GM19023 (cell line): ENCODE measurements around the gene MICAL2.

Source experiments
- ATAC-seq: cut with Tn5 transposase; IDR thresholded peaks from one replicate; pipeline ENCODE4 v1.9.1; 2021; ENCODE audit warnings: mild to moderate bottlenecking, moderate library complexity; ENCODE audit not compliant: unreplicated experiment

MICAL2 gene

DNA sequence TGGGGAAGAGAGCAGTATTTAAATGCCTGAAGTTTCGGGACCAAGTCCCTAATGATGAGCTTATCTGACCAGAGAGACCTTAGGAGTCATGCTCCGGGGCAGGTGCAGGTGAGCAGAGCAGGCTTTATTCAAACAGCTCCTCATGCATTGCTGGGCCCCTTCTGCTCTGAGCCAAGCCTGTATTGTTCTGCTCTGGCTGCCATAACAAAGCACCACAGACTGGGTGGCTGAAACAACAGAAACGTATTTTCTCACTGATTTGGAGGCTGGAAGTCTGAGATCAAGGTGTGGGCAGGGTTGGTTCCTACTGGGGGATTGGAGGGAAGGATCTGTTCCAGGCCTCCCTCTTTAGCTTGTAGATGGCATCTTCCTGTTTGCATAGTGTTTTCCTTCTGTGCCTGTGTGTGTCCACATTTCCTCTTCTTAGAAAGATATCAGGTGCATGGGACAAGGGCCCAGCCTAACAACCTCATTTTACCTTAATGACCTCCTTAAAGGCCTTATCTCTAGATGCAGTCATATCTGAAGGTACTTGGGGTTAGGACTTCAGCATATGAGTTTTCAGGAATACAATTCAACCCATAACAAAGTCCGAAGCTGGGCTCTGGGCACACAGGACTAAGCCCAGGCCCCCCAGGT is 169.9 kb downstream of the MICAL2 start:
- no peak for ATAC-seq

- ATAC-seq = no peak
Measured at GRCh38 chr11:12280838-12281565, 170.6 kb downstream of the MICAL2 start.

DNA sequence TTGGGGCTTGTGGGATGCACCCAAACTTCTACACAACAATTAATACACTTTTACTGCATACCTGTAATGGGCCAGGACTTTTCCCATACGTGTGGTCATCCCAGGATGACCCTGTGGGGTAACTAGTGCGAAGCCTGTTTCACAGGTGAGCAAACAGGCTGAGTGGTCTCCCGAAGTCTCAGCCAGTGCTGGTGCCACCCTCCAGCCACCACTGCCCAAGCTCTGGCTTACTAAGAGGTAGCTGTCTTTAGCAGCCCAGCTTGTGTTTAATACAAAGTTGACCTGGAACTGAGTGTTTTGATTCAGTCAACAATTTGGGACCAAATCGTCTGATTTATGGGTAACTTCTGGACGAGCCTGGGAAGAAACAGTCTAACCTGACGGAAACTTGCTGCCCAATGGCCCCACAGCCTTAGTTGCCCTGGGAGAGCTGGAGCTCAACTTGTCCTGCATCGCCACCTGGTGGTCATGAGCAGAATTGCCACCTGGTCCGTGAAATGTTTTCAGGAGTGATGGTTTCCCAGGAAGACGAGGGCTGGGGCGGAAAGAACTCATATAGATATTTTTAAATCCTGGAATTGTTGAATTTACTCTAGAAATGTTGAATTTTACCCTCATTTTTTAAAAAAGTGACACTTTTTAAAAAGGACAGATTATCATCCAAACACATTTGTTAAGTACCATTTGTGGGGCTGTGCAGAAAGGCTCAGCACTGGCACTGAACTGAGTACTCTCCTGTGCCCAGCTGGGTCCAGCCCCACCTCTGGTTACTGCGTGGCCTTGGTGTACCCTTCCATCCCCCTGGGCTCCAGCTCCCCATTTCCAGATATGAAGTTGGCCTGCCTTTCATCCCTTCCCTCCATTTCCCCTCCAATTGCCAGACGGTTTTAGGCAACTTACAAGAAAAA is 171.4 kb downstream of the MICAL2 start:
- no peak for ATAC-seq

DNA sequence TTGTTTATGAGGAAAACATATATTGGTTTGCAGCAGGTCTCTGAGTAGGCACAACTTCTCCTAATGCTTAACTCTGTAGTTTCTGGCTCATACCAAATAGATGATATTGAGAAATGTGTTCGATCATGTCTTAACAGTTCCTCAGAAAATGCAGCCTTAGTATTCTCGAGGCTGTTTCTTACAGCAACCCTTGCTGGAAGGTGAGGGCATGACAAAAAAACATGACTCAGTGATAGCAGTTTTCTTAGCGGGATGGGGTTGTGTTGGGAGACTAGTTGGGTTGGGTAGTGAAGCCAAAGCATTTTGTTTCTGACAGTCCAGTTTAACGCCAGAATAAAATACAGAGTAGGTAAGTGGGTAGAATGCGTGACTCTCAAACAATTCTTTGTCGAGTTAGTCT is 172.3 kb downstream of the MICAL2 start:
- no peak for ATAC-seq

GRCh38 chr11:12284316-12285050 is 174.1 kb downstream of the MICAL2 start:
- ATAC-seq = no peak

- no peak for ATAC-seq
Measured at GRCh38 chr11:12285106-12285505, 174.7 kb downstream of the MICAL2 start.

DNA sequence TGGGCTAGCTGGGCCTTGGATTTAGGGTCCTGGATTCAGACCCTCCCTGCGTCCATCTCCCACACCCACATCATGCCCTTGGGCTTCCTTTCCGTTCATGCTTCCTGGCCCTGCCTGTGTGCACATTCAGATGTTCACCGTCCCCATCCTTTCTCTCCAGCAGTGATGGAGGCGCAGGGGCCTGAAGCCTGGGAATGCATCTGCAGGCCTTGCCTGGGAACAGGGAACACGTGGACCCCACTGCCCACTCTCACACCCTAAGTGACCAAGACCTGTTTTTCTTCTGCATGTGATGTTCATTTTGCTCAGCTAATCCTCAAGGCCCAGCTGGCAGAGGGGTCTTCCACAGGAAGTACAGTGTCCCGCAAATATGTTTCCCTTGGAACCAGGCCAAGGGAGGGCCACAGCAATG is 175.4 kb downstream of the MICAL2 start:
- no peak for ATAC-seq

DNA sequence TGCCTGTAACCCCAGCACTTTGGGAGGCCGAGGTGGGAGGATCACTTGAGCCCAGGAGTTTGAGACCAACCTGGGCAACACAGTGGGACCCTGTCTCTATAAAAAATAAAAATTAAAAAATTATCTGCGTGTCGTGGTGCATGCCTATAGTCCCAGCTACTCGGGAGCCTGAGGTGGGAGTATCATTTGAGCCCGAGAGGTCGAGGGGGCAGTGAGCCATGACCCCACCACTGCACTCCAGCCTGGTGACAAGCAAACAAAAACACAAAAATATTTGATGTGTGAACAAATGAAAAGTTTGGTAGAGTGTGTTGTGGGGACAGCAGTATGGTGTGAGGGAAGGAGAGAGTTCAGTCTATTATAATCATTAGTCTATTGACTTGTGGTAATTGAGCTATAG is 176.2 kb downstream of the MICAL2 start:
- ATAC-seq = no peak

DNA sequence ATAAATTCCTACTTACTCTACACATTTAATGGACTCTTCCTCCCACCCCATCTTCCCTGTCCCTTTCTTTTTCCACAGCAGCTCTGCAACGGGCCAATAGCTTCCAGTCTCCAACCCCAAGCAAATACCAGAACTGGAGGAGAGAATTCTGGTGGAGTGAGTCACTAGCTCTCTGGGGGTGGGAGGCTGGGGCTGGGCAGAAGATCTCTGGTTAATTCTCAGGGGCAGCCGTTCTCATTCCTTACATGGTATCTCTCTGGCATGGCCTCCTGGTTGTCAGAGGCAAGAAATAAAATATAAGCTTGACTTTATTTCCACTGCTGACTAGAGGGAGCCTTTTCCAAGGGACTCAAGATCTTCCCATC is 176.6 kb downstream of the MICAL2 start:
- no peak for ATAC-seq

DNA sequence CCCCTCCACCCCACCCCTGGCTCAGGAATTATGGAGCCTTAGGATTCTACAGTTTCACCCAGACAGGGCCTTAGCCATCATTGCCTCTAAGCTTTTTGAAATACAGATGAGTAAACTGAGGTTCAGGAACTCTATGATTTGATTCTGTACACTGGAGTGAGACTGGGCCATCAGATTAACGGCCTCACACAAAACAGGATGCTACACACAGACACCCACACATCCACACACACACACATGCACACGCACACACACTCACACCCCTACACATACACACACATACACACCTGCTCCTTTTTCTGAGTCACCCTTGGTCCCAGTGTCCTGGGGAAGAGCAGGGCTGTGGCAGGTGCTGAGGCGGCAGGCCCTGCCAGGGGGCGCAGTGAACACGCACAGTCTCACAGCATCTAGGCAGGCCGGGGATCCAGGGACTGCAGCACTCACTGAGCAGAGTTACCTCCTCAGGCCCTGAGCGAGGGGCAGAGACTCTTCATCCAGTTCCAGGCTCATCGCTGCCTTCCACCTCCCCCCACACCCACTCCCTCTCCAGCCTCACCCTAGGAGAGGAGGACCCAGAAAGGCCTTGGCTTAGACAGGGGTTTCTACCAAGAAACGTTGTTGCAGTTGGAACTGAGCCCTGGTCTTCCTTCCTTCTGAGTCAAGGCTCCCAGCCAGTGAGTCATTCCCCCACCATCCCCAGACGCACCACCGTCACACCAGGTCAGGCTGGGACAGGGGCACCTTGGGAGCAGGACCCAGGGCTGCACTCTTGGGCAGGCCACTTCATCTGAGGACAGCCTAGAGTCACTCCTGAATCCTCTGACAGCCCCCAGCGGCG is 177.2 kb downstream of the MICAL2 start:
- ATAC-seq = no peak

DNA sequence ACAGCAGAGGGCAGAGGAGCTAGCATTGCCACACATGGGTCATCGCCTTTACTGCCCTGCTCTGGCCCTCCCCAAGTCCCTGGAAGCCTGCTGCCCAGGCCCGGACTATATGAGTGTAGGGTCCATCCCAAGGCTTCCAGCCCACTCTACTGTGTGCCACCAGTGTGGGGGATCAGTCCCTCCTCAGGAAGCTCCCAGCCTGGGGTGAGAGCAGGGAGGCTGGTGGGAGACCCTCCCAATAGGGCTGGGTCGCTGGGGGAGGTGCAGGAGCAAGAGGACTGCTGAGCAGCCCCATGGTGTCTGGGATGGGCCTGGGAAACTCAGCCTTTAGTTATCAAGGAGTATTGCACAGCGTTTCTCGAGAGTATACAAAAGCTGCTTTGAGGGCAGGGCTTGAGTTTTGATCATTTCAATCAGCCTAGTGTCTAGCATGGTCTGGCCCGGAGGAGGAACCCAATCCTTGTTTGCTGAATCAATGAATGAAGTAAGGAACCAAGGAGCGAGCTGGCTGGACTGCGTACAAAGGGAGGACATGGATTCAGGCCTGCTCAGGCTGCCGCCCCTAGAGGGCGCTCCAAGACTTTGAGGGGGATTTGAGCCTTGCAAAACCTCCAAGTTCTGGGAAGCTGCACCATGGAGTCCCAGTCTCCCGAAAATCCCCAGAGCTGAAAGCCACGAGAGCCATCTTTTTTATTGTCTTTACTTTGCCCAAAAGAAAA is 178.0 kb downstream of the MICAL2 start:
- no peak for ATAC-seq

- no peak for ATAC-seq
Measured at GRCh38 chr11:12288931-12289666, 178.7 kb downstream of the MICAL2 start.

DNA sequence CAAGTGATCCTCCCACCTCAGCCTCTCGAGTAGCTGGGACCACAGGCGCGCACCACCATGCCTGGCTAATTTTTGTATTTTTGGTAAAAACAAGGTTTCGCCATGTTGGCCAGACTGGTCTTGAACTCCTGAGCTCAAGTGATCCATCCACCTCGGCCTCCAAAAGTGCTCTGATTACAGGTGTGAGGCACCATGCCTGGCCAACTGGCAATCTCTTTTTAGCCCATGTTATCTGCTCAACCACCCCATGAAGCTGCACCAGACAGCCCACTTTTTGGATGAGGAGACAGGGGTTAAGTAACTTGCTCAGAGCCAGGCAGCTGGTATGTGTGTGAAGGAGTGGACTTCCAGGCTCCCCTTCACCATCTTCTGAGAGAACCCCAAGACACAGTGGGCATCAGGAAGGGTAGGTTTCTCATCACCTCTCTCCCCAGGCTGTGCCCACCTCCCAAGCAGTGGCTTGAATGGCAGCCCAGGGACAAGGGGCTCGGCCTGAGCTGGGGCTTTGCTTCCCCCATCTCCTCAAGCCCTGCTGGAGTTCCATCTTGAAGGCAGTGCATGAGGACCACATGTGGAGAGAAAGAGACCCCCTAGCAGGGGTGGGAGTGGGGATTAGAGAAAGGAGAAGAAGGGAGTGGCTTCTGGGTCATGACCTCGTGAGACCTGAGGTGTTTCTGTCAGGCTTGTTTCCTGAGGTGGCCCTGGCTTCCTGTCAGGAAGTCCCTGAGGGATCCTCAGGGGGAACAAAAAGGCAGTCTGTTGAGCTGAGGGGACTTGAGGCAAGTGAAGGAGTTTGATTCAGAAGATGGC is 179.5 kb downstream of the MICAL2 start:
- ATAC-seq = no peak

DNA sequence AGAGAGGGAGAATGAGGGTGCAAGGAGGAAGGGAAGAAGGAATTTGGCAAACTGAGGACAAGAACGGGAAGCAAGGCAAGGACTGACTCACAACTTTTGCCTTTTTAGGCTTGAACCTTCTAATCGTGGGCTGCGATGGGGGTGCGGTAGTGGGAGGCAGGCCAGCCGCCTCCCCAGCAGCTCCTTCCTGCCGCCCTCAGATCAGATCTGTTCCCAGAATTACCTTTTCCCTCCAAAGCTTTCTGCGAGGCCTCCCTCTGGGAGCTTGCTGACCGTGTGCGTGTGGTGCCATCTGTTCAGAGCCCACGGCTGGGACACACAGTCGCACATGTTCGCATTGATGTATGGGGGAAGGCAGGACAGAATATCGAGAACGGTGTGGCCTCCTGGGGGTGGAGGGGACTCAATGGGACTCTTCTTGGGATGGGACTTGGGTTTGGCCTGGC is 180.1 kb downstream of the MICAL2 start:
- no peak for ATAC-seq

GRCh38 chr11:12291313-12291712 is 180.9 kb downstream of the MICAL2 start:
- ATAC-seq = no peak

DNA sequence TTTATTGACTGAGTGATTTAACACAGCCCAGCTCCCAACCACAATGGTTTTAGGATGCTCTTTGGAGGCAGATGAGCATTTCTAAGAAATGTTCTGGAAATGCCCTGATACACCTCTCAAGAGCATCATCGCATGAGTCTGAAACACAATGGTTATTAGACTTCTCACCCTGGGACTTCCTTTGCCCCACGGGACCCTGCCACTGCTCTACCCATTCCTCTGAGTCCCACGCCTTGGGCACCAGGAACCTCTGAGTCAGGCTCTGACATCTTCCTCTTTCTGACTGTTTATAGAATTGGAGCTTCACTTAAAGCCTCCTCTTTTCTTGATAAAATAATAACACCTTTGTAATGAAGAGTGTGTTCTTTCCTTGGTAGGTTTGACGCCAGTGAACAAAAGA is 181.4 kb downstream of the MICAL2 start:
- no peak for ATAC-seq

GRCh38 chr11:12292766-12293165 is 182.4 kb downstream of the MICAL2 start:
- no peak for ATAC-seq

DNA sequence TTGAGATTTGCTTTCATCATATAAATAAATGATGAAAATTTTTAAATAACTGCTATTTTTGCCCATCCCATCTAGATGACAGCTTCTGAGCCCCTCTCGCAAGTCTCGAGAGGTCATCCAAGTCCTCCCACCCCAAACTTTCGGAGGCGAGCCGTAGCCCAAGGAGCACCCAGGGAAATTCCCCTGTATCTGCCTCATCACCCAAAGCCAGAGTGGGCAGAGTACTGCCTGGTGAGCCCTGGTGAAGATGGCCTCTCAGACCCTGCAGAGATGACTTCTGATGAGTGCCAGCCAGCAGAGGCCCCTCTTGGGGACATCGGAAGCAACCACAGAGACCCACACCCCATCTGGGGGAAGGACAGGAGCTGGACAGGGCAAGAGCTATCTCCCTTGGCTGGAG is 183.1 kb downstream of the MICAL2 start:
- ATAC-seq = no peak
